Measurements from ENCODE around the gene SPATA3.
"Not testable (repeated sequence)": the region's sequence is repeated elsewhere in the genome, so short reads cannot be mapped to it uniquely, and the experiment has no call there.

SPATA3 gene

DNA sequence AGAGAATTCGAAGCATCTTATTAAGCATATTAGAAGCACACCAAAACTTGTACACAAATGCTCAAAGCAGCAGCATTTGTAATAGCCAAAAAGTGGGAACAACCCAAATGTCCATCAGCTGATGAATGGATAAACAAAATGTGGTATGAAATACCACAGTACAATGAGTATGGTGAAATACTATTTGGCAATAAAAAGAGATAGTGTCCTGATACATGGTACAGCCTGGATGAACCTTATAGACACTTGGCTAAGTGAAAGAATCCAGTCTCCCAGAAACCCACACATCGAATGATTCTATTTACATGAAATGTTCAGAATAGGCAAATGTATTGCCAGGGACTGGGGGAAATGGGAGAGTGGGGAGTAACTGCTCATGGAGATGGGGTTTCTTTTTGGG, 3.0 kb downstream of the SPATA3 start:
- ATAC-seq: no peak
- DNase-seq: no peak

DNA sequence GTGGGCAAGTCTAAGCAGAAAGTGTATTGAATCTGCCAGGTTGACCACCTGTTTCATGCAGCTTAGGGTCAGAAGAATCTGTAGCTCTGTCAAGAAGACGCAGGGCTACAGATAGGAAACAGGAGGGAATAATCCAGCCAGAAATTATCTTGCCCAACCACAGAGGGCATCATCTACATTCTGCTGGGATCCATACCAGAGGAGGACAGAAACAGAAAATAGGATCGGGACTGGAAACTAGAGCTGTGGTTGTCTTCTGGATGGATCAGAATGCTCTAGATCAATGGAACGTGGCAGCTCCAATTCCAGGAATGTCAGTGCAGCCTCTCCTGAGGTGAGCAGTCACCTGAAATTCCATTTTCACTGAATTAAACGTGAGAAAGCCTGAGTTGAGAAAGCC, 3.6 kb downstream of the SPATA3 start:
- DNase-seq (no peak), ATAC-seq (no peak)

DNA sequence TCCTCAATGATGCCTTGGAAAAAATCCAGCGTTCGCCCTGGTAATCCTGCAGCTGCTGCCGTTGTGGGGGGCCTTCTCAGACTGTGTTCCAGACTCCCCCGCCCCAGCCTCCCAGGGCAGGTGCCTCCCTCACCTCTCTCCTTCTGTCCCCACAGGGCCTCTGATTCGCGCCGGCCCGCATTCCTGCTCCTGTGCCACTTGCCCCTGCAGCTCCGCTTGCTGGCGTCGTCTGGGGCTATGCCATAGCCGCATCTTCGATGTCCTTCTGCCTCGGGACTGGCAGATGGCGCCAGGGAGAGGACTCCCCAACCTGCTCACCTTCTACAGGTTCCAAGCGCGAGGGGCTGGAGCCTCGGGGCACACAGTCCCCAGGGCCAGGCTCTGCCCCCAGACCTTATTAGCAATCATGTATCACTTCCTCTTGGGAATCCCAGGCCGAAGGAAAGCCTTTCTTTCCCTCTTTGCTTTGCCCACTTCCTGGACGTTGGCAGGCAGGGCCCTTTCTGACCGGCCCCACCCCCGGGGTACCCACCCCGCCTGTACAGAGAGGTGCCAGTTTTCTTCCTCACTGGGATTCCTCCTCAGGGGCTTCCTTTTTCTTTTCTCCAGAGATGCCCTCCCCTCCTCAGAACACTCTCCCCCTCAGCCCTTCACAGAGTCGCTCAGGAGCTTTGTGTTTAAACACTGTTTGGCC, 4.4 kb downstream of the SPATA3 start:
- no peak for ATAC-seq
- no peak for DNase-seq

DNA sequence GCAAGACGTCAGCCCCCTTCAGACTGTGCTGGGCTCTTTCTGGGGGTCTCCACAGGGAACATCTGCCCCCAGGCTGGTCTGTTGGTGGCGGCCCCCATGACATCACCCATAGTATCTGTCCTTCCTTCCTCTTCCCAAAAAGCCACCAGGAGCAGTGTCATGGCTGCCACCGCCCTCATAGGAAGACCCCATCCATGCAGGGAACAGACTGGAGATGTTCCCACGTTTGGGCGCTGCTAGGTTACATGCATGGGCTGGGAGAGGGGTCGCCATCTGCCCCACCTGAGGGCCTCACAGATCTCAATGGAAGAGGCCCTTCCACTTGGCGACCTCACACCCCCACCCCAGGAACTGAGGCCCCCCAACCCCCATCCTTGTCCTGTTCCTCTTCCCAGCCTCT, 5.1 kb downstream of the SPATA3 start:
- DNase-seq: no peak
- no peak for ATAC-seq

DNA sequence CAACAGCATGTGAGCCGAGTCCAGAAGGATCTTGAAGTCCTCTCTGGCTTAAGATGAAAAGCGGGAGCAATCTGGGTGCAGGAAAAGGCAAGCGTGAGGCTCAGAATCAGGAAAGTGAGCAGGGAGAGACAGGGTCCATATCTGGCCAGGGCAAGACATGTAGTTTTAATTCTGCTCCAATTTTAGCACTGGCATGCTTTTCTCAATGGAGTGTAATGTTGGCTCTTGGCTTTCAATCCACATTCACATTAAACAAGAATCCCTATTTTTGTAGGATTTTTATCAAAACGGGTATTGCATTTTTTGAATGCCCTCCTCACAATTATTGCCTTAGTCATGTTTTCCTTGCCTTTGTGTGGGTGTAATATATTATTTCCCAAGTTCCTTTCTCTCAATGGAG, 6.0 kb downstream of the SPATA3 start:
- no peak for ATAC-seq
- no peak for DNase-seq

DNA sequence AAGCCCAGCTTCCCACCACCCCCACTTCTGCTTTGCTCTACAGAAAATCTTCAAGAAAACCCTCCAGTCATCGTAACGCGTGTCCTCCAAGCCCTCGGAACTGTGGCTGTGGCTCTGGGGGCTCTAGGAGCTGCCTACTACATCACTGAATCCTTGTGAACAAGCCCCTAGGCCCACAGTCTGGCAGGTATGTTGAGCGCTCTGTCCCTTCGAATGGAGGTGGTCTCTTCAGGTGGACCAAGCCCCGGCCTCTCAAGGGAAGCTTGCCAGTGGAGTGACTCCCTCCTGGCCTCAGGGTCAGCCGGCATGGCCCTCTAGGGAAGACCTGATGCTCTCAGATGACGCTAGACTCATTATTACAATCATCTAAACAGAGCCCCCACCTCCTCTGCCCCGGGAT, 6.7 kb downstream of the SPATA3 start:
- no peak for ATAC-seq

DNA sequence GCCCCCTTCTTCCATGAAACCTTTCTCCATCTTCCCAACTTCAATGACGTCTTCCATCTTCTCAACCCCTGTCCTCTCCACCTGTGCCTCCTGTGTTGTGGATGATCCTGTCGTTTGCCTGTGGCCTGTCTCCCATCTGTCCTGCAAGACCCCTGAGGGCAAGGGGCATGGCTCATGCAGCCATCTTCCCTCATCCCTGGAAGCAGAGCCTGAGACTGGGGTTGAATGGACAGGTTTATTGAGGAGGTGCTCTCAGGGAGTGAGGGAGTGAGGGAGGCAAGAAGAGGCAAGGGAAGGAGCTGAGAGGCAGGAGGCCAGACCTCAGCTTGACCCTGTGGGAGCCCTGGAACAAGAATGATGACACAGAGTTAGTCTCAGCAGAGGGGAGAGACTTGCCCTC, 7.3 kb downstream of the SPATA3 start:
- DNase-seq (no peak), ATAC-seq (no peak)

More for the DNA sequence above, 6.7 kb downstream of the SPATA3 start:
- no peak for DNase-seq

DNA sequence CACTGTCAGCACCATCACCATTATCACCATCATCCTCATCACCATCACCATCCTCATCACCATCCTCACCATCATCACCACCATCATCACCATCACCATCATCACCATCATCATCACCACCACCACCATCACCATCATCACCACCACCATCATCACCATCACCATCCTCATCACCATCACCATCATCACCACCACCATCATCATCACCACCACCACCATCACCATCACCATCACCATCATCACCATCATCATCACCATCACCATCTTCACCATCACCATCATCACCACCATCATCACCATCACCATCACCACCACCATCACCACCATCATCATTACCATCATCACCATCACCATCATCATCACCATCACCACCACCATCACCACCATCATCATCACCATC, 9.0 kb downstream of the SPATA3 start:
- not testable (repeated sequence) for ATAC-seq, DNase-seq

DNA sequence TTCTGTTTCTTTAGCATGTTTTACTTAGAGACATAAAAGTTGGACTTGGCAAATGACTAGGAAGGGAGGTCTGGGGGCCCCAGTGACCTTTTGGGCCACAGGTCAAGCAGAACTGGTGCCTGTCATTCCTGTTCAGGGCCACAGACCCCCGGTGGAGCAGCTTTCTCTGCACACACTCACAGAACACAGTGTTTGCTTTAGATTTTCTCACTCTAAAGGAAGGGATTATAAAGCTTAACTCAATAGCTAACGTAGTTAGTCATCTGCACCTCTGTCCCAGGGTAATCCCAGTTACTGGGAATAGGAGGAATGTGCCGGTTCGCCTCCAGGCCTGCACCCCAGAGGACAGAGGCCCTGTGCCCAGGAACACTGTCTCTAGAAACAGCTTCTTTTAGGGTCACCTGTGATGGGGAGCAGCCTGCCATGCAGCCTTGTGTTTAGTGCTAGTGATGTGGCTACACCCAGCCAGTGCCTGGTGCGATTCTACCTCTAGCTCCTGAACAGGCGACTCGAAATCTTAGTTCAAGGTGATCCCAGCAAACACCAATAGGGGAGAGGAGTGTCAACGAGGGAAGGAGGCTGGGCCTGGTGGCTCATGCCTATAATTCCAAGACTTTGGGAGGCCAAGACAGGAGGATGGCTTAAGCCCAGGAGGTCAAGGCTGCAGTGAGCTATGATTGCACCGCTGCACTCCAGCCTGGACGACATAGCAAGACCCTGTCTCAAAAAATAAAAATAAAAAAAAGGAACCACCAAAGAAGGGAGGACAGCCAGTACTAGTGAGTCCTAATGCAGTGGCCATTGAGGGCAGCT, 11.6 kb downstream of the SPATA3 start:
- no peak for DNase-seq
- peak; percentile 21 for ATAC-seq

DNA sequence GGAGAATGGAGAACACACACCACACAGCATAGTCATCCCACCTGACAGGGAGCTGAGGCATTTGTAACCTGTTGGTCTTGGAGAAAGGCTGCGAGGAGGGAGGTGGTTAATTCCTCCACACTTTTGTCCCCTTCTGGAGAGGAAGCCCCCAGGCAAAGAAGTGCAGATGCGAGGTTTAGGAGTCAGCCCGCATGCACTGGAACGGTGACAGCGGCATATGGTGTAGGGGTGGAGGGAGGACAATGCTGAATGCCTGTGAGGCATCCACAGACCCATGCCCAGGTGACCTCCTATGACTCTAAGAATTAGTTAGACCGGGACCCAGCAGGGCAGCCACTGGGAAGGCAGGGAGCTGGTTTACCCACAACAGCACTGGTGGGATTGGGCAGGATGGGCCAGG, 12.2 kb downstream of the SPATA3 start:
- DNase-seq (no peak), ATAC-seq (no peak)

DNA sequence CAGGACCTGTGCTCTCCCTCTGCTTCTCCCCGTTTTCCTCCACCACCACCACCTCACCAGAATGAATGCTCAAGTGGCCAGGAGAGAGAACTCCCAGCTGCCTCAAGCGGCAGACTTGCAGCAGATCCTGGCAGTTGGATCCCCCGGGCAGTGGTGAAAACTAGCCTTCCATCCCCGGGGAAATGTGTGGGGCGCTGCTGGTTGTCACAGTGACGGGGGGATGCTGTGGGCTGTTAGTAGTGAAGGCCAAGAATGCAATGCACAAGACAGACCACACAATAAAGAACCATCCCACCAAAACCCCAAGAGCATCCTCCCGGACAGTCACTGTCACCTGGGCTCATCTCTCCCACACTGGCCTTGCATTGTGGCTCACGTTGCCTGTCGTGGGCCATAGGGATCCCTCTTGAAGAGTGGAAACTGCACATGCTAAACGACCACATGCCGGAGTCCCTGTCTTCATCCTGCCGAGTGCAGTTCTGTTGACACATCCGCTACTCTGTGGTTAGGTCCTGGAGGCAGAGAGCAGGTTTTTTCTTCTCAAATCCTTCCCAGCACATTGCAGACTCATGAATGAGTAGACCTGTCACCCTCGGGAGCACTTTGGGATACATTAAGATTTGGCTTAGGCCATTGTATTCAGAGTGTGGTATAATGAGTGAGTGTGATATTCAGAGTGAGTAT, 13.5 kb downstream of the SPATA3 start:
- no peak for DNase-seq
- no peak for ATAC-seq

DNA sequence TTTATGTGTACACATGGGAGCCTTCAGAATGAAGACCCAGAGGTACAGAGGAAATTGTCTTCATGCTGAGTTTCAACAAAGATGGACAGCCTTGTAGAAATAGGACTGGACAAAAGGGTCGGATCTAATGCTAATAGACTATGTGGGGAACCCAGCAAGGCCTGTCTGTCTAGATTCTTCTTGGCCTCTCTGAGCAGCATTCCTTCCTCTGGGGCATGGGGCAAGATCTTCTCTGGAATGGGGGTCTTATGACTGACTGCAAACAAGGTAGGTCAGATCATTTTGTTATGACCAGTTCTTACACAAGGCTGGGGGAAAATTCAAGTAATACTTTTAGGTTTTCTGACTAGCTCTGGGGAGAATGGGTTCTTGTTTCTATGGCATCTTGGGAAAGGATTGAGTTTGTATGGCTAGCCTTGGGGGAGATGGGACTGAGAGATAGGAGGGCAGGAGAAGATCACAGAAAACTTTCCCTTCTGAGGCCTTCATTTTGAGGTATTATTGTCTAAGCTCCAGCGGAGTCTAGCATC, 14.3 kb downstream of the SPATA3 start:
- ATAC-seq: no peak
- DNase-seq: no peak

DNA sequence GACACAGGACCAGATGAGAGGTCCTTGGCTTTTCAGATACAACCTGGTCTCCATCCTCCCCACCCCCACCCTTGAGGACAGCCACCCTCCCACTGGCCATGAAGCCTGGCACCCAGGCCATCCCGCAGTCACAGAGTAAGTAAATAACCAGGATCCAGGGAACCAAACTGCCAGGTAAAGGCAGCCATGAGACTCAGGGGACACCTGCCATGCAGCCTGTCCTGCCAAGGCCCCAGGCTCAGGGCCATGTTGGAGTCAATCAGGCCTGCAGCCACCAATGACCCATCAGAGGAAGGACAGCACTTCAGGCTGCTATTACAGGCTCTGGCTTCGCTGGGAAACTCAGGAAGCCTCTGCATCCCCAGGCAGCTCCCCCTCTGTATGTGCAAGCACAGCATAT, 15.6 kb downstream of the SPATA3 start:
- ATAC-seq (no peak), DNase-seq (no peak)

DNA sequence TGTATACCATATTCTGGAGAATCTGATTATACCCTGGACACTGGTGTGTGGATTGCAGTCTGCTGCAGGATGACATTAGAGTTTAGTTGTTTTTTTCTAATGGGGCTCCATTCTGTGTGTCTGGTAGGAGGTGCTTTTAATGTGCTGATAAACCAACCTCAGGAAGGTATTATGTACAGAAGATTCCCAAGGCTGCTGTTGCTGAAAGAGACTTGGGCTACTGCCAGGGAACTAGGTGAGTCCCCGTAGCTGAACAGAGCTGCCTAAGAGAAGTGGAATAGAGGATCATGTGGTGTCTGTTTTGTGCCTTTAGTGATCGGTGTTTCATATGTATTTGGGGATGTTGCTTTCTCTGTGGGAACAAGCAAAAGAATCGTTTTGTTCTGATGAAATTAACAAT, 16.5 kb downstream of the SPATA3 start:
- DNase-seq: no peak
- no peak for ATAC-seq

DNA sequence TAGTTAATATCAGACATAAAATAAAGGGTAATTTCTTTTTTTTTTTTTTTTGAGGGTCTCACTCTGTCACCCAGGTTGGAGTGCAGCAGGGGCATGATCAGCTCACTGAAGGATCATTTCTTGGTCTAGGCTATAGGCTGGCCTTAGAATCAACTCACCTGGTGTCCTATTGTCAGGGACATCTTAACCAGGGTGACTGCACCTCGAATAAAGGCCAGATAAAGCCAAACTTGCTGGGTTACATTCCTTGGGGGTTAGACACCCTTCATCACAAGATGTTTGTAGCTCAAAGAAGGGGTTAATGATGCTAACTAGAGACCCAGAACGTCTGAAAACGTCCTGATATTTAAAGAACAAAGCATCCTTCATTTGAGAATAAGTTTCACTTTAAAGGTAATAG, 17.9 kb downstream of the SPATA3 start:
- no peak for DNase-seq

DNA sequence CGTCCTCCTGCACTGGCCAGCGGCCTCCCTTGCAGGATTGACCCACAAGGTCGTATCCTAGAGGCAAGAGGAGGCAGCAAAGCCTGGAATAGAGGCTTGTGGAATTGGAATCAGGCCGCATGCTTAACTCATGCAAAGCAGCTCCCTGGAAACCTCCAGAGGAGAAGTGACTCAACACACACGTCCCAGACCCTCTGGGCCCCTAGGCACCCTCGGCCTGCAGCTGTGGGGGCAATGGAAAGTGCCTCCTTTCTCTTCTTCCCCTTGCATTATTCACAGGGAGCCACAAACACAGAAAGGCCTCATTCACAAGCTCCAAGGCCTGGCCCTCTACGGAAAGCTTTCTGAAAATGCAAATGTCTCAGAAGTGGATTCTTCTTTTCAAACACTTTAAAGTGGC, 19.6 kb downstream of the SPATA3 start:
- DNase-seq: no peak
- no peak for ATAC-seq

More for the DNA sequence above, 17.9 kb downstream of the SPATA3 start:
- ATAC-seq: no peak

DNA sequence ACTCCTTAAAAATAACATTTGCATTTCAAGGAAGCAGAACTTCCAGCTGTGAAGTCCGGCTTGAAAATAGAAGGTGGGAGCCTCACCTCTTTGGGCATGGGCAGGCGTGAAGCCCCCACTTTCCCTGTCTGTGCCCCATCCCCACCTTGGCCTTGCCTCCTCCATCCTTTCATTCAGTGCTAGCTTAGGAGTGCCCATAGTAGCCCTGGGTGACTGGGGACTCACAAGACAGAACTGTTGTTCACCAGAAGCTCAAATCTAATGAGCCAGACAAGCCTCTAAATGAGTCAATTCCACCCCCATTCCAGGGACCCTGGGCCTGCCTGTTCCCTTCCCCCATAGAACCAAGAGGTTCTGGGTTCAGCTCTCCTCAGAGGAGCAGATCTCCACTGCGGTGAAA, 20.0 kb downstream of the SPATA3 start:
- ATAC-seq (no peak), DNase-seq (no peak)

DNA sequence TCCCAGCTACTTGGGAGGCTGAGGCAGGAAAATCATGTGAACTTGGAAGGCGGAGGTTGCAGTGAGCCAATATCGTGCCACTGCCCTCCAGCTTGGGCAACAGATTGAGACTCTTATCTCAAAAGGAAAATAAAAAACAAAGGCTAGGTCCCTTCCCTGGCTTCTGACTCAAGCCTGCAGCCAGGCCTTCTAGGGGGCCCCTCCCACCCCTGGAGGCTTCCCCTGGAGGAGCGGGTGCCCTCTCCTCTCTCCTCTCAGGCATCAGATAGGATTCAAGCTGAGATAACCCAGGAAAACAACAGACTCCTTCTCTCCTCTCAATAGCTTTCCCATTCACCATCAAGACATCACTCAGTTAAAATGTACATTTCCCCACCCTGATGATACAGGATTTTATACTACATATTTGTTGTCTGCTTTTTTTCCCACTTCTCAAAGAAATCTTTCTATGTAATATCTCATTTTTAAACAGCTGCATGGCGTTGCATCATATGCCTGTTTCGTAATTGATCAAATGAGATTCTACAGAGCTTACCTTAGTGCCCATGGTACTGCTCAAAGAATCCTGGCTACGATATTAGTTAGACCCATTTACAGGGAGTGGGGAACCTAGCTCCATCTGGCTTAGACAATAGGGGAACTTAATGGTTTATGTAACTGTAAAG, 20.8 kb downstream of the SPATA3 start:
- DNase-seq (no peak), ATAC-seq (no peak)

DNA sequence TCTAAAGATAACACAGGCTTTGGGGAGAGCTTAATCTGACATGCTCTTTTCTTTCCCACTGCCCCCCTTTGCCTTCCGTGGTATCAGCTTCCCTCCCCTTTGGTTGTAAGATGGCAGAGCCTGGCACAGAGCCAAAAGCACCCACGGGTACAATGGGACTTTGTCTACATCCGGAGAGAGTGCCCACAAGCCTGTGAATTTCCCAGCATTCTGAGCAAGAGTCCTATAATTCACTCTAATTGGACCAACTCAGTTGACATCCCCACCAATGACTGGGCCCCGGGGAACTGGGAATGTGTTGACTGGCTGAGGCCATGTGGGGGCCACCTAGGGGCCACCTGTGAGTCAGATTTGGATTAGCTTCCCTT, 21.3 kb downstream of the SPATA3 start:
- ATAC-seq (no peak), DNase-seq (peak; percentile 25)

DNA sequence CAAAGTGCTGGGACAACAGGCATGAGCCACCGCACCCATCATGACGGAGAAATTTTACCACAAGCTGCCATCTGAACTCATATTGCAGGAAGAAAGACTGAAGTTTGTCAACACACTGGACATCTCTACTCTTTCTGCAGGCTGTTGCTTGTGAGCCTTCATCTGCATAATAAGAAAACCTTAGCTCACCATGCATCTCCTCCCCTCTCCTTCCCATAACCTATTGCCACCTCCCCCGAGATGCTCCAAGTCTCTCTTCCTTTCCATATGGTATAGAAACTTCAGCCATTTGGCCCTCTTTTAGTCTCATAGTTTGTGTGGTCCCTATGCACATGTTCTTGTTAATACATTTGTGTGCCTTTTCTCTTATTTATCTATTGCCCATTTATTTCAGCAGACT, 22.3 kb downstream of the SPATA3 start:
- ATAC-seq (no peak), DNase-seq (no peak)

DNA sequence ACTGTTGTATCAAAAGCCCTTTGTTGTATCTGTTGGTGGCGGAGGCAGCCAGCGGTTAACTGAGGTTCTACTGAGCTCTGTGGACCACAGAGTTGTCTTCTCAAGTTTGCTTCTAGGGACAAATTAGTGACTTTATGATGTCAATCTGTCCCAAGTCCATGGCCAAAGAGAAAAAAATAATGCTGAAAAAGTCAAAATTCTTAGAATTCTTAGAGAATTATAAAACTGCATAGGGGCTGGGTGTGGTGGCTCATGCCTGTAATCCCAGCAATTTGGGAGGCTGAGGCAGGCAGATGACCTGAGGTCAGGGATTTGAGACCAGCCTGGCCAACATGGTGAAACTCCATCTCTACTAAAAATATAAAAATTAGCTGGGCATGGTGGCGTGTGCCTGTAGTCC, 29.1 kb downstream of the SPATA3 start:
- ATAC-seq, DNase-seq: not testable (repeated sequence)

DNA sequence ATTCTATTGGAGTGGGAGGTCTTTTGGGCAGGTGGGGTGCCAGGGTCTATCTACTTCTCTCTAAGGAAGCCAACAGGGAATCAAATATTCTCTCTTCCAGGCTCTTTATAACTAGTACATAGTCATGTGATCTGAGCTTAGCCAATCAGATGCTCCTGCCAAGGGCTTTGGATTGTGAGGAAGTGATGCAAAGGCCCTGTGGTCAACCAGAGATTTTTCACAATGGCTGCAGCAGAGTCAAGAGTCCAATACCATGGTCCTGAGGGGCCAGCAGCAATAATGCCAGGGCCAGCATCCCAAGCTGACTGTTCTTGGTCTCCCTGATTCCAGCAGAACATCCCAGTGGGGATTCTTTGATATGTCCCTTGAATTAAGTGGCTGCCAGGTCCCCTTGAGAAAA, 33.0 kb downstream of the SPATA3 start:
- DNase-seq: no peak

DNA sequence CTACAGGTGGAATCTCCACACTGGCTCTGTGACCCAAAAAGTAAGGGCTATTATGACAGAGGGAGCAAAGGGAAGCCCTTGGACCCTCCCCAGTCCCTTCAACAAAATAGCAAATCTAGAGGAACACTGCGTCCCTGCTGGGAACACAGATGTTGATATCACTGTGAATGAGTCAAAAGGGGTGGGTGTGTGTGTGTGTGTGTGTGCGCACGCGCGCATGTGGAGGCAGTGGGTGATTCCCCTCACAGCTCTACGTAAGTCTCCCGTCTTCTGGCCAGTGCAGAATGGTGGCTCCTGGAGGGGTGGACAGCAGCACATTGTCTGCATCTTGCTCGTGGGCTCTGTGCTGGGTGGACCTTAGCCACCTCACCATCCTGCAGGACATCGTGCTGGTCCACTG, 33.6 kb downstream of the SPATA3 start:
- DNase-seq: no peak
- no peak for ATAC-seq

More for the DNA sequence above, 33.0 kb downstream of the SPATA3 start:
- no peak for ATAC-seq
